PC-9 (cell line): Measurements from ENCODE around the gene MGRN1. TPM values are rescaled to one million over a fixed set of nuclear protein-coding genes. Genes with fewer than 3 reads are reported as not detected.

Experiments used
- BruUV-seq: library from RNA; stranded (reverse); fragments of 400-500 nt; replicated peaks from 2 replicates; lab custom pipeline; 2021; lab: Mats Ljungman, UMichigan
- CTCF ChIA-PET: fragments of 300-600 bp; sonication (Branson Sonifier 250); formaldehyde crosslinking; loops from one replicate; lab custom pipeline; 2022; ENCODE audit warnings: antibody characterized with exemption; lab: Charles Lee
- POLR2A ChIA-PET: fragments of 300-600 bp; sonication (Branson Sonifier 250); formaldehyde crosslinking; loops from one replicate; lab custom pipeline; 2022; ENCODE audit warnings: antibody characterized with exemption; ENCODE audit not compliant: unreplicated experiment; lab: Charles Lee
- DNase-seq, 2 experiments: peaks; one replicate each; pipeline versions ENCODE4 v3.0.0 to v3.0.0-alpha.2; 2015 to 2022; ENCODE audit warnings: mixed read lengths in 1 of 2
- H2AFZ ChIP-seq: fragments of 200-600 bp; sonication (generic); 2 replicates; pipeline ENCODE4 v1.8.1; 2017; ENCODE audit warnings: antibody characterized with exemption
- H3F3A ChIP-seq: fragments of 200-600 bp; sonication (generic); 2 replicates; pipeline ENCODE4 v1.8.1; 2017; ENCODE audit warnings: antibody characterized with exemption, mild to moderate bottlenecking, low read depth; ENCODE audit not compliant: insufficient read depth
- H3K27ac ChIP-seq: fragments of 200-600 bp; sonication (generic); 2 replicates; pipeline ENCODE4 v1.6.1; 2016; ENCODE audit warnings: mixed run types
- H3K27me3 ChIP-seq: fragments of 200-600 bp; sonication (generic); 2 replicates; pipeline ENCODE4 v1.6.1; 2016; ENCODE audit warnings: low read depth, mixed run types; ENCODE audit not compliant: insufficient read depth
- H3K36me3 ChIP-seq: fragments of 200-600 bp; sonication (generic); 2 replicates; pipeline ENCODE4 v1.6.1; 2016; ENCODE audit warnings: low read depth, mixed run types
- H3K4me1 ChIP-seq: fragments of 200-600 bp; sonication (generic); replicated peaks from 2 replicates; pipeline ENCODE4 v1.6.1; 2016; ENCODE audit warnings: mixed run types; ENCODE audit not compliant: insufficient read depth
- H3K4me2 ChIP-seq: fragments of 200-600 bp; sonication (generic); 2 replicates; pipeline ENCODE4 v1.6.1; 2017; ENCODE audit warnings: mixed run types
- H3K4me3 ChIP-seq: fragments of 200-600 bp; sonication (generic); 2 replicates; pipeline ENCODE4 v1.6.1; 2016; ENCODE audit warnings: mixed run types
- H3K79me2 ChIP-seq: fragments of 200-600 bp; sonication (generic); 2 replicates; pipeline ENCODE4 v1.6.1; 2017; ENCODE audit warnings: low read depth, mixed run types
- H3K9me2 ChIP-seq: fragments of 200-600 bp; sonication (generic); 2 replicates; pipeline ENCODE4 v1.8.1; 2017; ENCODE audit warnings: mild to moderate bottlenecking; ENCODE audit not compliant: insufficient read depth
- H3K9me3 ChIP-seq: fragments of 200-600 bp; sonication (generic); 2 replicates; pipeline ENCODE4 v1.8.1; 2016; ENCODE audit warnings: low read depth; ENCODE audit not compliant: insufficient read depth
- H4K20me1 ChIP-seq: fragments of 200-600 bp; sonication (generic); 2 replicates; pipeline ENCODE4 v1.8.1; 2017; ENCODE audit not compliant: insufficient read depth
- CTCF ChIP-seq: fragments of 200-600 bp; sonication (generic); conservative IDR thresholded peaks from 2 replicates; pipeline ENCODE4 v1.6.1; 2017; ENCODE audit warnings: mixed run types, antibody characterized with exemption, mild to moderate bottlenecking, moderate library complexity
- EZH2 ChIP-seq: fragments of 200-600 bp; sonication (generic); IDR thresholded peaks from 2 replicates; pipeline ENCODE4 v1.8.0; 2017; ENCODE audit warnings: antibody characterized with exemption, low read depth
- intact Hi-C: fragments of 100-400 bp; cut with micrococcal nuclease; formaldehyde crosslinking; loops from one replicate; pipeline ENCODE4 v1.10.0; 2022; ENCODE audit not compliant: unreplicated experiment
- total RNA-seq: library from RNA; stranded (reverse); gene quantifications from 2 replicates; pipeline ENCODE4 v1.2.3, GENCODE V29; 2021

MGRN1 gene
- total RNA-seq, 1 experiment from 2014 or later = 70.4 TPM

- Histone ChIP-seq H3K9me2 (no peaks in the 10 kb centered on the region), H3K36me3 (no peaks in the 10 kb centered on the region), H3F3A (0 out of 2 replicates have a peak, but pooled peaks cover 7% of the 10 kb centered on the region), H3K27ac (no peak overlapping the region), H3K4me1 (no peaks in the 10 kb centered on the region), H3K9me3 (no peaks in the 10 kb centered on the region), H2AFZ (no peak overlapping the region), H3K4me3 (no peak overlapping the region), H3K27me3 (peaks cover 22% of the 10 kb centered on the region), H3K79me2 (no peaks in the 10 kb centered on the region), H4K20me1 (peaks cover 9% of the 10 kb centered on the region; the same call in 1 of the 2 replicates), H3K4me2 (no peak overlapping the region)
- CTCF ChIA-PET = no interaction called here
- intact Hi-C loops = no loop called here
- POLR2A ChIA-PET = no interaction called here
- no TSS peak for BruUV-seq
- no peak for TF ChIP-seq CTCF
- TF ChIP-seq EZH2 = no peak
- no peak for DNase-seq
Observed at GRCh38 chr16:4602331-4602730, 22.3 kb upstream of the MGRN1 start.

DNA sequence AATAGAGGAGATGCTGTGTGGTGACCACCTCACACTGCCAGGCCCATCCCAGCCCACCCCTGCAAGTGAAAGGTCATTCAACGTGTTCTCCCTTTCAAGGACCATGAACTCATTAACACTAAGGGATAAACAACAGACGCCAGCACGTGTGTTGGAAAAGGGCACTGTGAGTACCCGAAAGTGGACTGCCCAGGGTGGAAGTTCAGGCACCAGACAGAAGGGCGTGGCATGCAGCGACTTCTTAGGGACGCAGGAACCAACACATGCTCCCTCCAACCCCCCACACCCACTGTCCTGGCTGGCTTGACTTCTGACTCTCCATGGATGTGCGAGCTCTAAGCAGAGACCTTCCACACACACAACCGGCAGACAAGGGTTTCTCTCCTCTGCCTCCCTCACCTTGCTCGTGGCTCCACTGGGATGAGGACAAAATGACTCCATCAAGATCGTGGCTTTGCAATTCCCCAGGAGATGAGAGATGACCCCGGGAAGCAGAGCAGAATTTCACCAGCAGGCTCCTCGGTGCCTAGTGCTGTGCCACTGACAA, 20.9 kb upstream of the MGRN1 start:
- H3F3A ChIP-seq = 0 out of 2 replicates have a peak, but pooled peaks cover 12% of the 10 kb centered on the region
- H4K20me1 ChIP-seq = peaks cover 10% of the 10 kb centered on the region; the same call in 1 of the 2 replicates
- intact Hi-C loops = no loop called here
- peaks cover 11% of the 10 kb centered on the region for H3K27me3 ChIP-seq
- no peak overlapping the region for H3K4me3 ChIP-seq
- no peaks in the 10 kb centered on the region for H3K9me2 ChIP-seq
- H3K36me3 ChIP-seq = no peaks in the 10 kb centered on the region
- H3K27ac ChIP-seq = no peak overlapping the region
- POLR2A ChIA-PET = no interaction called here
- peak in 1 of 2 experiments; percentile 29 for DNase-seq
- TF ChIP-seq CTCF = no peak
- TF ChIP-seq EZH2 = no peak
- H3K4me1 ChIP-seq = no peaks in the 10 kb centered on the region
- H3K4me2 ChIP-seq = no peak overlapping the region
- H3K9me3 ChIP-seq = no peaks in the 10 kb centered on the region
- CTCF ChIA-PET = no interaction called here
- H2AFZ ChIP-seq = no peak overlapping the region
- no peaks in the 10 kb centered on the region for H3K79me2 ChIP-seq
- BruUV-seq = no TSS peak

- no TSS peak for BruUV-seq
- no peak overlapping the region for H3K4me3 ChIP-seq
- no peak overlapping the region for H3K27ac ChIP-seq
- H3K36me3 ChIP-seq = no peaks in the 10 kb centered on the region
- H3K4me2 ChIP-seq = no peak overlapping the region
- ChIA-PET CTCF (no interaction called here), POLR2A (no interaction called here)
- 0 out of 2 replicates have a peak, but pooled peaks cover 12% of the 10 kb centered on the region for H3F3A ChIP-seq
- H4K20me1 ChIP-seq = peaks cover 14% of the 10 kb centered on the region; the same call in 1 of the 2 replicates
- H3K9me2 ChIP-seq = no peaks in the 10 kb centered on the region
- H3K79me2 ChIP-seq = no peaks in the 10 kb centered on the region
- no peak for TF ChIP-seq CTCF
- no peak for TF ChIP-seq EZH2
- H3K9me3 ChIP-seq = no peaks in the 10 kb centered on the region
- H3K27me3 ChIP-seq = peaks cover 4% of the 10 kb centered on the region
- no peak overlapping the region for H2AFZ ChIP-seq
- intact Hi-C loops = no loop called here
- DNase-seq = no peak
- no peaks in the 10 kb centered on the region for H3K4me1 ChIP-seq
Observed at GRCh38 chr16:4604401-4604800, 20.2 kb upstream of the MGRN1 start.
